ENCODE measurements around the gene OR56A5.

Gene OR56A5

GRCh38 chr11:5932671-5933070, 35.6 kb downstream of the OR56A5 start:
- no peak for DNase-seq (ENCODE audit: low read depth in 2 of 2)

GRCh38 chr11:5931061-5931460, 37.2 kb downstream of the OR56A5 start:
- DNase-seq (ENCODE audit: low read depth in 2 of 2), result no peak

GRCh38 chr11:5930614-5931013, 37.7 kb downstream of the OR56A5 start:
- no peak for DNase-seq (ENCODE audit: low read depth in 2 of 2)

- no peak for DNase-seq (ENCODE audit: low read depth in 2 of 2)
Measured at GRCh38 chr11:5929571-5930368, 38.5 kb downstream of the OR56A5 start.

- DNase-seq (ENCODE audit: low read depth in 2 of 2), result no peak
Measured at GRCh38 chr11:5928811-5929210, 39.5 kb downstream of the OR56A5 start.

- no peak for DNase-seq (ENCODE audit: low read depth in 2 of 2)
Measured at GRCh38 chr11:5928271-5928670, 40.0 kb downstream of the OR56A5 start.

- DNase-seq (ENCODE audit: low read depth in 2 of 2), result no peak
Measured at GRCh38 chr11:5923794-5924193, 44.5 kb downstream of the OR56A5 start.

- DNase-seq (ENCODE audit: low read depth in 2 of 2), result no peak
Measured at GRCh38 chr11:5923427-5923776, 44.9 kb downstream of the OR56A5 start.

- DNase-seq (ENCODE audit: low read depth in 2 of 2), result no peak
Measured at GRCh38 chr11:5922749-5923426, 45.4 kb downstream of the OR56A5 start.

All from stimulated activated CD8-positive, alpha-beta memory T cell treated with anti-CD3 and anti-CD28 coated beads, Interleukin-7, amount 100 ng/mL, for 4 hours (primary cell).